Hepatocyte (in vitro differentiated cells): Measurements from ENCODE around the gene CDK10.
"Not testable (repeated sequence)": the region's sequence is repeated elsewhere in the genome, so short reads cannot be mapped to it uniquely, and the experiment has no call there.

Experiments used
- CTCF ChIP-seq: fragments of 200-600 bp; sonication (generic); IDR thresholded peaks from 2 replicates; pipeline ENCODE4 v1.5.1; 2016; ENCODE audit warnings: antibody characterized with exemption, mild to moderate bottlenecking; ENCODE audit not compliant: poor library complexity
- EZH2 ChIP-seq: fragments of 200-600 bp; sonication (generic); IDR thresholded peaks from 2 replicates; pipeline ENCODE4 v1.6.1; 2016; ENCODE audit warnings: antibody characterized with exemption, mild to moderate bottlenecking, borderline replicate concordance

DNA sequence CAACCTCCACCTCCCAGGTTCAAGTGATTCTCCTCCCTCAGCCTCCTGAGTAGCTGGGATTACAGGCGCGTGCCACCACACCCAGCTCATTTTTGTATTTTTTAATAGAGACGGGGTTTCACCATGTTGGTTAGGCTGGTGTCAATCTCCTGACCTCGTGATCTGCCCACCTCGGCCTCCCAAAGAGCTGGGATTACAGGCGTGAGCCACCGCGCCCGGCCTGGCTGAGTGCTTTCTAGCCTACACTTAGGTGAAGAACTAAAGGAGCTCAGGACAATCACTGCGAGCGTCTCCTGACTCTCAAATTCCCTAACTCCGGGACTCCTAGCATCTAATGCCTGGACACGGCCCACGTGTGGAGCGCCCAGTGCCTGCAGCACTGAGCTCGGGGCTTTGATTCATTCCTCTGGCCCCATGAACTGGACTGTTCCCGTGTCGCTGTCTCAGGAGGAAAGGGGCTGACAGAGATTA, 13.2 kb downstream of the CDK10 start:
- TF ChIP-seq CTCF, EZH2: not testable (repeated sequence)
